Measurements from ENCODE around the gene SOX8. TPM values are rescaled to one million over a fixed set of nuclear protein-coding genes. Genes with fewer than 3 reads are reported as not detected.

Gene SOX8
- polyA plus RNA-seq, 3 donors = not detected

GRCh38 chr16:1008085-1008484 is 26.5 kb downstream of the SOX8 start:
- Mint-ChIP-seq H3K4me3 (no peak overlapping the region), H3K27ac (no peak overlapping the region), H3K4me1 (no peaks in the 10 kb centered on the region), H3K27me3 (ENCODE audit: low read depth in 3 of 3) (peaks cover 7 to 15% (median 8%) of the 10 kb centered on the region in 3 donors), H3K9me3 (peaks cover 0 to 5% (median 0%) of the 10 kb centered on the region in 7 donors), H3K36me3 (no peaks in the 10 kb centered on the region)
- no peak overlapping the region for H2AFZ ChIP-seq (ENCODE audit: insufficient read depth, low read depth, low read length, poor library complexity, severe bottlenecking)
- H3K9ac ChIP-seq (ENCODE audit: insufficient read depth, low read length, poor library complexity, severe bottlenecking) = no peak overlapping the region
- no peaks in the 10 kb centered on the region for H3K27me3 ChIP-seq (ENCODE audit: control insufficient read depth in 2 of 2, insufficient read depth in 2 of 2, low read length in 2 of 2)
- 96% methylated on average over 14 of the region's 14 CpGs for WGBS (ENCODE audit: insufficient coverage)
- no peaks in the 10 kb centered on the region for H3K4me1 ChIP-seq (ENCODE audit: control insufficient read depth in 1 of 2, insufficient read depth in 2 of 2, low read length in 2 of 2)
- no peaks in the 10 kb centered on the region for H3K36me3 ChIP-seq (replicated peaks in 1 of 2; ENCODE audit: control insufficient read depth in 1 of 2, insufficient read depth in 2 of 2, low read length in 2 of 2)
- DNase-seq = no peak
- H3K4me2 ChIP-seq (replicated peaks; ENCODE audit: extremely low read depth, low read length, poor library complexity, severe bottlenecking) = no peak overlapping the region
- H3K9me3 ChIP-seq (replicated peaks in 1 of 2; ENCODE audit: control insufficient read depth in 1 of 2, insufficient read depth in 1 of 2, low read length in 2 of 2) = no peaks in the 10 kb centered on the region
- no peak for TF ChIP-seq CTCF (IDR thresholded peaks at IDR 0.05)
- no peaks in the 10 kb centered on the region for H4K20me1 ChIP-seq (ENCODE audit: insufficient read depth, low read length)
- intact Hi-C loops (cut with micrococcal nuclease) = no loop called here
- H3K27ac ChIP-seq (ENCODE audit: low read depth in 1 of 2, low read length in 2 of 2) = no peak overlapping the region
- H3K4me3 ChIP-seq (replicated peaks in 1 of 3; ENCODE audit: low read depth in 2 of 3, low read length in 3 of 3) = no peak overlapping the region
- H3K79me2 ChIP-seq (ENCODE audit: insufficient read depth, low read length) = no peaks in the 10 kb centered on the region

GRCh38 chr16:1009358-1010150 is 28.0 kb downstream of the SOX8 start:
- TF ChIP-seq CTCF (IDR thresholded peaks at IDR 0.05) = no peak

More at GRCh38 chr16:1009358-1010150, 28.0 kb downstream of the SOX8 start:
- H3K9ac ChIP-seq (ENCODE audit: insufficient read depth, low read length, poor library complexity, severe bottlenecking) = no peak overlapping the region
- 72% methylated on average over 18 of the region's 30 CpGs for WGBS (ENCODE audit: insufficient coverage)
- Mint-ChIP-seq H3K27me3 (ENCODE audit: low read depth in 3 of 3) (peaks cover 7 to 15% (median 10%) of the 10 kb centered on the region in 3 donors), H3K36me3 (no peaks in the 10 kb centered on the region), H3K9me3 (peaks cover 0 to 5% (median 0%) of the 10 kb centered on the region in 7 donors), H3K4me3 (peak overlapping the region in 1 of 2 donors; percentile 48), H3K27ac (no peak overlapping the region), H3K4me1 (no peaks in the 10 kb centered on the region)
- DNase-seq = no peak
- no peaks in the 10 kb centered on the region for H4K20me1 ChIP-seq (ENCODE audit: insufficient read depth, low read length)
- no peak overlapping the region for H3K4me3 ChIP-seq (replicated peaks in 1 of 3; ENCODE audit: low read depth in 2 of 3, low read length in 3 of 3)
- no peak overlapping the region for H2AFZ ChIP-seq (ENCODE audit: insufficient read depth, low read depth, low read length, poor library complexity, severe bottlenecking)
- no peaks in the 10 kb centered on the region for H3K79me2 ChIP-seq (ENCODE audit: insufficient read depth, low read length)
- H3K4me1 ChIP-seq (ENCODE audit: control insufficient read depth in 1 of 2, insufficient read depth in 2 of 2, low read length in 2 of 2) = no peaks in the 10 kb centered on the region
- H3K4me2 ChIP-seq (replicated peaks; ENCODE audit: extremely low read depth, low read length, poor library complexity, severe bottlenecking) = no peak overlapping the region
- H3K27ac ChIP-seq (ENCODE audit: low read depth in 1 of 2, low read length in 2 of 2) = no peak overlapping the region
- intact Hi-C loops (cut with micrococcal nuclease) = no loop called here
- H3K9me3 ChIP-seq (replicated peaks in 1 of 2; ENCODE audit: control insufficient read depth in 1 of 2, insufficient read depth in 1 of 2, low read length in 2 of 2) = no peaks in the 10 kb centered on the region
- H3K27me3 ChIP-seq (ENCODE audit: control insufficient read depth in 2 of 2, insufficient read depth in 2 of 2, low read length in 2 of 2) = no peaks in the 10 kb centered on the region
- H3K36me3 ChIP-seq (replicated peaks in 1 of 2; ENCODE audit: control insufficient read depth in 1 of 2, insufficient read depth in 2 of 2, low read length in 2 of 2) = no peaks in the 10 kb centered on the region
